Measurements from ENCODE around the gene LRP2.

- no peak for TF ChIP-seq ASH2L (IDR thresholded peaks at IDR 0.05; ENCODE audit: low read length)
- no peak for TF ChIP-seq CTCF (IDR thresholded peaks at IDR 0.05; ENCODE audit: control extremely low read depth in 1 of 3, insufficient read depth in 1 of 3, low read depth in 1 of 3, low read length in 3 of 3)
- no peak for TF ChIP-seq TBP (IDR thresholded peaks at IDR 0.05; ENCODE audit: low read depth, low read length)
- TF ChIP-seq POLR2A (IDR thresholded peaks at IDR 0.05; ENCODE audit: control extremely low read depth in 1 of 2, low read depth in 2 of 2, low read length in 2 of 2), result no peak
- TF ChIP-seq USF2 (IDR thresholded peaks at IDR 0.05; ENCODE audit: low read length), result no peak
- TF ChIP-seq SP2 (IDR thresholded peaks at IDR 0.05; ENCODE audit: low read length), result no peak
- TF ChIP-seq FOSL1 (IDR thresholded peaks at IDR 0.05; ENCODE audit: insufficient read depth, low read depth, low read length), result no peak
- no peak for TF ChIP-seq GTF2F1 (IDR thresholded peaks at IDR 0.05; ENCODE audit: borderline replicate concordance, low read depth, low read length)
- no peak for TF ChIP-seq RFX5 (IDR thresholded peaks at IDR 0.05; ENCODE audit: borderline replicate concordance, low read depth, low read length)
- TF ChIP-seq SRF (IDR thresholded peaks at IDR 0.05; ENCODE audit: low read depth, low read length), result no peak
- no peak for TF ChIP-seq ATF2 (IDR thresholded peaks at IDR 0.05; ENCODE audit: low read length)
These were observed 1.3 kb upstream of the LRP2 start for GRCh38 chr2:169363560-169364150.

All from H1 (cell line).